Measurements from ENCODE around the gene ALPL.
A peak's percentile ranks its signal among the peaks of the same experiment; 100 is the strongest.

ALPL gene

GRCh38 chr1:21495225-21495820 lies 13.9 kb upstream of the ALPL start:
- H3K9me3 Mint-ChIP-seq = no peaks in the 10 kb centered on the region
- no peak overlapping the region for H3K4me3 Mint-ChIP-seq
- no peaks in the 10 kb centered on the region for H3K36me3 Mint-ChIP-seq (ENCODE audit: insufficient read depth)
- ATAC-seq (replicated peaks) (no peak), DNase-seq (no peak)
- H3K27me3 Mint-ChIP-seq = peaks cover 16 to 45% of the 10 kb centered on the region in 2 donors
- H3K4me1 Mint-ChIP-seq (ENCODE audit: low read depth in 2 of 2) = no peaks in the 10 kb centered on the region
- no peak overlapping the region for H3K27ac Mint-ChIP-seq

GRCh38 chr1:21496063-21496462 lies 13.2 kb upstream of the ALPL start:
- H3K4me1 Mint-ChIP-seq (ENCODE audit: low read depth in 2 of 2) = no peaks in the 10 kb centered on the region

GRCh38 chr1:21496886-21497285 lies 12.3 kb upstream of the ALPL start:
- Mint-ChIP-seq H3K4me3 (no peak overlapping the region), H3K27ac (no peak overlapping the region), H3K9me3 (no peaks in the 10 kb centered on the region), H3K27me3 (peaks cover 16 to 37% of the 10 kb centered on the region in 2 donors), H3K4me1 (ENCODE audit: low read depth in 2 of 2) (no peaks in the 10 kb centered on the region), H3K36me3 (ENCODE audit: insufficient read depth) (no peaks in the 10 kb centered on the region)
- ATAC-seq (replicated peaks) = no peak
- DNase-seq = no peak

More at GRCh38 chr1:21496063-21496462, 13.2 kb upstream of the ALPL start:
- Mint-ChIP-seq H3K27me3 (peaks cover 16 to 43% of the 10 kb centered on the region in 2 donors), H3K9me3 (no peaks in the 10 kb centered on the region), H3K27ac (no peak overlapping the region), H3K4me3 (no peak overlapping the region), H3K36me3 (ENCODE audit: insufficient read depth) (no peaks in the 10 kb centered on the region)
- no peak for ATAC-seq (replicated peaks)
- DNase-seq = no peak

GRCh38 chr1:21497466-21498061 lies 11.7 kb upstream of the ALPL start:
- ATAC-seq (replicated peaks) = no peak
- H3K4me3 Mint-ChIP-seq = no peak overlapping the region
- peaks cover 16 to 37% of the 10 kb centered on the region in 2 donors for H3K27me3 Mint-ChIP-seq
- no peak for DNase-seq
- H3K9me3 Mint-ChIP-seq = no peaks in the 10 kb centered on the region
- H3K27ac Mint-ChIP-seq = no peak overlapping the region
- no peaks in the 10 kb centered on the region for H3K36me3 Mint-ChIP-seq (ENCODE audit: insufficient read depth)
- H3K4me1 Mint-ChIP-seq (ENCODE audit: low read depth in 2 of 2) = no peaks in the 10 kb centered on the region

GRCh38 chr1:21499283-21499950 lies 9.8 kb upstream of the ALPL start:
- peaks cover 20 to 41% of the 10 kb centered on the region in 2 donors for H3K27me3 Mint-ChIP-seq
- H3K27ac Mint-ChIP-seq = no peak overlapping the region
- H3K4me3 Mint-ChIP-seq = no peak overlapping the region
- DNase-seq = no peak
- H3K4me1 Mint-ChIP-seq (ENCODE audit: low read depth in 2 of 2) = no peaks in the 10 kb centered on the region
- H3K9me3 Mint-ChIP-seq = no peaks in the 10 kb centered on the region
- H3K36me3 Mint-ChIP-seq (ENCODE audit: insufficient read depth) = no peaks in the 10 kb centered on the region
- ATAC-seq (replicated peaks) = no peak

GRCh38 chr1:21503706-21504377 lies 5.4 kb upstream of the ALPL start:
- H3K36me3 Mint-ChIP-seq (ENCODE audit: insufficient read depth) = no peaks in the 10 kb centered on the region
- no peak for ATAC-seq (replicated peaks)
- H3K27me3 Mint-ChIP-seq = peaks cover 41 to 71% of the 10 kb centered on the region in 2 donors

GRCh38 chr1:21506804-21507203 lies 2.4 kb upstream of the ALPL start:
- Mint-ChIP-seq H3K4me1 (ENCODE audit: low read depth in 2 of 2) (peaks cover 5 to 7% of the 10 kb centered on the region in 2 donors), H3K36me3 (ENCODE audit: insufficient read depth) (peaks cover 3% of the 10 kb centered on the region), H3K27me3 (peaks cover 48 to 87% of the 10 kb centered on the region in 2 donors), H3K4me3 (no peak overlapping the region), H3K27ac (no peak overlapping the region), H3K9me3 (no peaks in the 10 kb centered on the region)
- DNase-seq (no peak), ATAC-seq (replicated peaks) (no peak)

More at GRCh38 chr1:21503706-21504377, 5.4 kb upstream of the ALPL start:
- no peak overlapping the region for H3K4me3 Mint-ChIP-seq
- H3K9me3 Mint-ChIP-seq = no peaks in the 10 kb centered on the region
- no peak for DNase-seq
- peaks cover 3% of the 10 kb centered on the region in 2 donors for H3K4me1 Mint-ChIP-seq (ENCODE audit: low read depth in 2 of 2)
- no peak overlapping the region for H3K27ac Mint-ChIP-seq

GRCh38 chr1:21507511-21508270 lies 1.5 kb upstream of the ALPL start:
- Mint-ChIP-seq H3K27me3 (peaks cover 48 to 89% of the 10 kb centered on the region in 2 donors), H3K9me3 (no peaks in the 10 kb centered on the region), H3K36me3 (ENCODE audit: insufficient read depth) (peaks cover 3% of the 10 kb centered on the region), H3K27ac (no peak overlapping the region), H3K4me1 (ENCODE audit: low read depth in 2 of 2) (peaks cover 5 to 7% of the 10 kb centered on the region in 2 donors), H3K4me3 (peak overlapping the region in 1 of 2 donors; percentile 17)
- DNase-seq (no peak), ATAC-seq (replicated peaks) (no peak)

GRCh38 chr1:21508580-21509350 lies 458 bp upstream of the ALPL start:
- DNase-seq (peak; percentile 43 to 51 (median 49)), ATAC-seq (replicated peaks) (peak; percentile 86)
- H3K36me3 Mint-ChIP-seq (ENCODE audit: insufficient read depth) = peaks cover 3% of the 10 kb centered on the region
- H3K9me3 Mint-ChIP-seq = no peaks in the 10 kb centered on the region
- H3K27ac Mint-ChIP-seq = peak overlapping the region in 1 of 2 donors; percentile 1
- peaks cover 5 to 7% of the 10 kb centered on the region in 2 donors for H3K4me1 Mint-ChIP-seq (ENCODE audit: low read depth in 2 of 2)
- H3K4me3 Mint-ChIP-seq = peak overlapping the region; percentile 64
- peaks cover 45 to 79% of the 10 kb centered on the region in 2 donors for H3K27me3 Mint-ChIP-seq

GRCh38 chr1:21510113-21510493 lies 880 bp downstream of the ALPL start:
- Mint-ChIP-seq H3K4me1 (ENCODE audit: low read depth in 2 of 2) (peaks cover 5 to 11% of the 10 kb centered on the region in 2 donors), H3K9me3 (no peaks in the 10 kb centered on the region), H3K27me3 (peaks cover 40 to 69% of the 10 kb centered on the region in 2 donors), H3K36me3 (ENCODE audit: insufficient read depth) (peaks cover 3% of the 10 kb centered on the region), H3K27ac (no peak overlapping the region), H3K4me3 (peak overlapping the region in 1 of 2 donors; percentile 43)
- no peak for ATAC-seq (replicated peaks)
- no peak for DNase-seq

- ATAC-seq (replicated peaks) (no peak), DNase-seq (no peak)
- Mint-ChIP-seq H3K4me1 (ENCODE audit: low read depth in 2 of 2) (peaks cover 5 to 11% of the 10 kb centered on the region in 2 donors), H3K27me3 (peaks cover 37 to 60% of the 10 kb centered on the region in 2 donors), H3K4me3 (peak overlapping the region in 1 of 2 donors; percentile 43), H3K36me3 (ENCODE audit: insufficient read depth) (peaks cover 3% of the 10 kb centered on the region), H3K9me3 (no peaks in the 10 kb centered on the region), H3K27ac (no peak overlapping the region)
Measured at GRCh38 chr1:21510885-21511578, 1.8 kb downstream of the ALPL start.

Measured in effector memory CD8-positive, alpha-beta T cell (primary cell).